ENCODE data around the gene CLEC4G.
"Not testable (repeated sequence)": the region's sequence is repeated elsewhere in the genome, so short reads cannot be mapped to it uniquely, and the experiment has no call there.

GRCh38 chr19:7764157-7764556 is 32.2 kb upstream of the CLEC4G start:
- not testable (repeated sequence) for TF ChIP-seq CTCF (conservative IDR thresholded peaks at IDR 0.05); ZFX (IDR thresholded peaks at IDR 0.05)

All from C4-2B (cell line).